ENCODE measurements around the gene TPPP3.
A peak's percentile ranks its signal among the peaks of the same experiment; 100 is the strongest.

TPPP3 gene

GRCh38 chr16:67430977-67431774 is 37.9 kb upstream of the TPPP3 start, which contains the start of gene HSD11B2:
HSD11B2 (plus strand) TSS chr16:67431121; CDS start chr16:67431249, 128 bp downstream.
- no peak for DNase-seq (ENCODE audit: low read depth)
- TF ChIP-seq CTCF (IDR thresholded peaks at IDR 0.05; ENCODE audit: control insufficient read depth, extremely low read depth, insufficient read depth), result peak; percentile 37
- H3K4me3 ChIP-seq (ENCODE audit: low read depth, low read length), result peak within 1 kb of the TSS; percentile 70

GRCh38 chr16:67430504-67430976 is 37.2 kb upstream of the TPPP3 start:
- no peak for TF ChIP-seq CTCF (IDR thresholded peaks at IDR 0.05; ENCODE audit: control insufficient read depth, extremely low read depth, insufficient read depth)
- peak overlapping the region; percentile 70 for H3K4me3 ChIP-seq (ENCODE audit: low read depth, low read length)
- DNase-seq (ENCODE audit: low read depth), result no peak

- DNase-seq (ENCODE audit: low read depth), result no peak
- no peak for TF ChIP-seq CTCF (IDR thresholded peaks at IDR 0.05; ENCODE audit: control insufficient read depth, extremely low read depth, insufficient read depth)
- H3K4me3 ChIP-seq (ENCODE audit: low read depth, low read length), result peak overlapping the region; percentile 70
Measured at GRCh38 chr16:67429799-67430503, 36.7 kb upstream of the TPPP3 start.

GRCh38 chr16:67429053-67429798 is 35.9 kb upstream of the TPPP3 start:
- no peak for TF ChIP-seq CTCF (IDR thresholded peaks at IDR 0.05; ENCODE audit: control insufficient read depth, extremely low read depth, insufficient read depth)
- DNase-seq (ENCODE audit: low read depth), result no peak
- peak overlapping the region; percentile 70; the same call in 1 of the 2 replicates for H3K4me3 ChIP-seq (ENCODE audit: low read depth, low read length)

GRCh38 chr16:67428146-67428731 is 34.9 kb upstream of the TPPP3 start:
- no peak for DNase-seq (ENCODE audit: low read depth)
- H3K4me3 ChIP-seq (ENCODE audit: low read depth, low read length), result no peak overlapping the region
- TF ChIP-seq CTCF (IDR thresholded peaks at IDR 0.05; ENCODE audit: control insufficient read depth, extremely low read depth, insufficient read depth), result peak; percentile 79

GRCh38 chr16:67426950-67427349 is 33.7 kb upstream of the TPPP3 start:
- no peak for TF ChIP-seq CTCF (IDR thresholded peaks at IDR 0.05; ENCODE audit: control insufficient read depth, extremely low read depth, insufficient read depth)
- H3K4me3 ChIP-seq (ENCODE audit: low read depth, low read length), result no peak overlapping the region
- DNase-seq (ENCODE audit: low read depth), result no peak

All from LNCaP clone FGC (cell line).